Neuronal stem cell (in vitro differentiated cells): ENCODE data around the gene CTNNA3.

Source experiments
- DNase-seq: peaks from one replicate; pipeline ENCODE4 v3.0.0-alpha.2; 2013; ENCODE audit warnings: low spot score
- H2AFZ ChIP-seq: one replicate; pipeline ENCODE4 v1.6.1; 2013; ENCODE audit warnings: mild to moderate bottlenecking, low read length, inconsistent platforms
- H2AK5ac ChIP-seq: 2 replicates; pipeline ENCODE4 v1.6.1; 2013; ENCODE audit warnings: low read depth, mild to moderate bottlenecking, inconsistent platforms, low read length, moderate library complexity, mixed read lengths
- H2BK120ac ChIP-seq: 2 replicates; pipeline ENCODE4 v1.6.1; 2013; ENCODE audit warnings: low read depth, mild to moderate bottlenecking, inconsistent platforms, low read length, moderate library complexity, mixed read lengths
- H2BK12ac ChIP-seq: one replicate; pipeline ENCODE4 v1.6.1; 2013; ENCODE audit warnings: low read length, inconsistent platforms
- H2BK15ac ChIP-seq: 2 replicates; pipeline ENCODE4 v1.6.1; 2013; ENCODE audit warnings: mild to moderate bottlenecking, low read length, inconsistent platforms, mixed read lengths
- H2BK5ac ChIP-seq: one replicate; pipeline ENCODE4 v1.6.1; 2013; ENCODE audit warnings: inconsistent platforms, mild to moderate bottlenecking, low read length, moderate library complexity
- H3K14ac ChIP-seq: one replicate; pipeline ENCODE4 v1.6.1; 2013; ENCODE audit warnings: low read length, inconsistent platforms
- H3K18ac ChIP-seq: 2 replicates; pipeline ENCODE4 v1.6.1; 2013; ENCODE audit warnings: low read length, inconsistent platforms
- H3K23ac ChIP-seq: 2 replicates; pipeline ENCODE4 v1.6.1; 2013; ENCODE audit warnings: low read depth, mild to moderate bottlenecking, mixed read lengths, low read length, inconsistent platforms; ENCODE audit not compliant: poor library complexity
- H3K27ac ChIP-seq: replicated peaks from 3 replicates; pipeline ENCODE4 v1.5.1; 2013; ENCODE audit warnings: low read length, inconsistent platforms
- H3K27me3 ChIP-seq, 3 experiments: 2 replicates each; pipeline ENCODE4 v1.6.1; 2013; ENCODE audit warnings: low read length in 3 of 3, mild to moderate bottlenecking in 2 of 3, inconsistent platforms in 1 of 3, low read depth in 1 of 3, mixed read lengths in 1 of 3, moderate library complexity in 1 of 3; ENCODE audit not compliant: control insufficient read depth in 3 of 3, insufficient read depth in 3 of 3
- H3K36me3 ChIP-seq, 2 donors: replicated peaks in 1 of 2; 2 replicates each; pipeline ENCODE4 v1.6.1; 2013; ENCODE audit warnings: low read length in 2 of 2; ENCODE audit not compliant: control insufficient read depth in 2 of 2, insufficient read depth in 2 of 2
- H3K4ac ChIP-seq: 2 replicates; pipeline ENCODE4 v1.6.1; 2013; ENCODE audit warnings: inconsistent platforms, mild to moderate bottlenecking, low read length, moderate library complexity
- H3K4me1 ChIP-seq, 2 donors: 1 replicate in 1 of 2; 2 replicates in 1 of 2; pipeline ENCODE4 v1.6.1; 2013; ENCODE audit warnings: low read length in 2 of 2, low read depth in 1 of 2; ENCODE audit not compliant: control insufficient read depth in 2 of 2, insufficient read depth in 1 of 2
- H3K4me2 ChIP-seq: one replicate; pipeline ENCODE4 v1.6.1; 2013; ENCODE audit warnings: mild to moderate bottlenecking, low read length, inconsistent platforms; ENCODE audit not compliant: insufficient read depth, poor library complexity, severe bottlenecking
- H3K4me3 ChIP-seq, 2 donors: 2 replicates each; pipeline ENCODE4 v1.5.1; 2013; ENCODE audit warnings: low read length in 2 of 2, mild to moderate bottlenecking in 2 of 2, inconsistent platforms in 1 of 2, moderate library complexity in 1 of 2
- H3K79me1 ChIP-seq: one replicate; pipeline ENCODE4 v1.6.1; 2013; ENCODE audit warnings: low read depth, mild to moderate bottlenecking, inconsistent platforms, low read length, moderate library complexity
- H3K9ac ChIP-seq: one replicate; pipeline ENCODE4 v1.6.1; 2013; ENCODE audit warnings: mild to moderate bottlenecking, low read depth, low read length, inconsistent platforms; ENCODE audit not compliant: poor library complexity
- H3K9me3 ChIP-seq, 2 donors: replicated peaks in 1 of 2; 2 replicates each; pipeline versions ENCODE3 to v1.6.1; 2013; ENCODE audit warnings: low read length in 2 of 2, mild to moderate bottlenecking in 2 of 2, inconsistent platforms in 1 of 2, low read depth in 1 of 2, mixed read lengths in 1 of 2, moderate library complexity in 1 of 2; ENCODE audit not compliant: control insufficient read depth in 2 of 2, insufficient read depth in 1 of 2
- H4K8ac ChIP-seq: one replicate; pipeline ENCODE4 v1.6.1; 2013; ENCODE audit warnings: low read depth, mild to moderate bottlenecking, inconsistent platforms, low read length, moderate library complexity
- H4K91ac ChIP-seq: one replicate; pipeline ENCODE4 v1.6.1; 2013; ENCODE audit warnings: low read length, low read depth, mild to moderate bottlenecking, inconsistent platforms; ENCODE audit not compliant: poor library complexity
- WGBS, 2 donors: extraction: QIAGEN DNeasy Blood & Tissue Kit; methylation state at CpG; one replicate each; pipeline ENCODE4 v1.1.7; 2013; ENCODE audit warnings: missing lambda C conversion rate in 2 of 2, mixed read lengths in 1 of 2; ENCODE audit not compliant: insufficient read length in 2 of 2, insufficient replicate concordance in 1 of 2; ENCODE audit errors: extremely low coverage in 2 of 2; 5-methylcytosine and 5-hydroxymethylcytosine counted together

The CTNNA3 gene

GRCh38 chr10:66809402-66809801 is 886.6 kb downstream of the CTNNA3 start:
- DNase-seq = no peak
- Histone ChIP-seq H2BK5ac (no peak overlapping the region), H3K27me3 (no peaks in the 10 kb centered on the region), H3K4me2 (no peak overlapping the region), H3K23ac (no peak overlapping the region), H2BK12ac (no peak overlapping the region), H3K9me3 (no peaks in the 10 kb centered on the region), H3K4ac (no peak overlapping the region), H2BK120ac (no peak overlapping the region), H3K9ac (no peak overlapping the region), H2BK15ac (no peak overlapping the region), H3K27ac (no peak overlapping the region), H2AFZ (no peak overlapping the region), H3K18ac (no peak overlapping the region), H2AK5ac (no peak overlapping the region), H4K8ac (no peak overlapping the region), H3K4me3 (no peak overlapping the region), H3K79me1 (no peaks in the 10 kb centered on the region), H4K91ac (no peak overlapping the region), H3K4me1 (no peaks in the 10 kb centered on the region), H3K14ac (no peak overlapping the region), H3K36me3 (no peaks in the 10 kb centered on the region)
- WGBS, 2 donors = no CpG with 5 or more reads among the region's 4 CpGs

GRCh38 chr10:66805612-66806011 is 890.4 kb downstream of the CTNNA3 start:
- H3K4me2 ChIP-seq = no peak overlapping the region
- H3K18ac ChIP-seq = no peak overlapping the region
- no CpG with 5 or more reads among the region's 1 CpG for WGBS, 2 donors
- no peaks in the 10 kb centered on the region for H3K4me1 ChIP-seq
- no peak overlapping the region for H3K27ac ChIP-seq
- H2BK12ac ChIP-seq = no peak overlapping the region
- H2BK5ac ChIP-seq = no peak overlapping the region
- H4K8ac ChIP-seq = no peak overlapping the region
- no peak overlapping the region for H3K4ac ChIP-seq
- H3K23ac ChIP-seq = no peak overlapping the region
- H3K36me3 ChIP-seq = no peaks in the 10 kb centered on the region
- no peak overlapping the region for H2AFZ ChIP-seq
- no peaks in the 10 kb centered on the region for H3K27me3 ChIP-seq
- no peak overlapping the region for H2AK5ac ChIP-seq
- no peak overlapping the region for H4K91ac ChIP-seq
- no peak for DNase-seq
- H2BK15ac ChIP-seq = no peak overlapping the region
- H3K14ac ChIP-seq = no peak overlapping the region
- H3K79me1 ChIP-seq = no peaks in the 10 kb centered on the region
- no peaks in the 10 kb centered on the region for H3K9me3 ChIP-seq
- H2BK120ac ChIP-seq = no peak overlapping the region
- no peak overlapping the region for H3K4me3 ChIP-seq
- no peak overlapping the region for H3K9ac ChIP-seq

- Histone ChIP-seq H2BK12ac (no peak overlapping the region), H2BK15ac (no peak overlapping the region), H2AK5ac (no peak overlapping the region), H3K14ac (no peak overlapping the region), H3K4me2 (no peak overlapping the region), H3K4me1 (no peaks in the 10 kb centered on the region), H3K9me3 (no peaks in the 10 kb centered on the region), H3K4ac (no peak overlapping the region), H3K79me1 (no peaks in the 10 kb centered on the region), H4K8ac (no peak overlapping the region), H3K18ac (no peak overlapping the region), H4K91ac (no peak overlapping the region), H3K36me3 (no peaks in the 10 kb centered on the region), H3K23ac (no peak overlapping the region), H3K27ac (no peak overlapping the region), H2BK120ac (no peak overlapping the region), H3K9ac (no peak overlapping the region), H3K4me3 (no peak overlapping the region), H2BK5ac (no peak overlapping the region), H3K27me3 (no peaks in the 10 kb centered on the region), H2AFZ (no peak overlapping the region)
- no CpG with 5 or more reads among the region's 3 CpGs for WGBS, 2 donors
- DNase-seq = no peak
Measured at GRCh38 chr10:66804962-66805361, 891.0 kb downstream of the CTNNA3 start.

- Histone ChIP-seq H3K4ac (no peak overlapping the region), H2AFZ (no peak overlapping the region), H2BK15ac (no peak overlapping the region), H3K4me2 (no peak overlapping the region), H3K14ac (no peak overlapping the region), H3K23ac (no peak overlapping the region), H3K79me1 (no peaks in the 10 kb centered on the region), H3K27me3 (no peaks in the 10 kb centered on the region), H3K9me3 (no peaks in the 10 kb centered on the region), H3K4me3 (no peak overlapping the region), H3K4me1 (no peaks in the 10 kb centered on the region), H4K8ac (no peak overlapping the region), H2BK5ac (no peak overlapping the region), H4K91ac (no peak overlapping the region), H3K36me3 (no peaks in the 10 kb centered on the region), H3K9ac (no peak overlapping the region), H2BK12ac (no peak overlapping the region), H2BK120ac (no peak overlapping the region), H3K27ac (no peak overlapping the region), H3K18ac (no peak overlapping the region), H2AK5ac (no peak overlapping the region)
- 100% methylated on average over 2 of the region's 3 CpGs for WGBS, 2 donors
- no peak for DNase-seq
Measured at GRCh38 chr10:66803174-66803573, 892.8 kb downstream of the CTNNA3 start.
